GM12878 (cell line): ENCODE measurements around the gene HOXA1. TPM values are rescaled to one million over a fixed set of nuclear protein-coding genes. Genes with fewer than 3 reads are reported as not detected.
"Not testable (repeated sequence)": the region's sequence is repeated elsewhere in the genome, so short reads cannot be mapped to it uniquely, and the experiment has no call there.

Source experiments
- ATAC-seq: fragments of 200-7000 bp; cut with Tn5 transposase; 3 replicates; pipeline ENCODE4 v1.9.1; 2020; ENCODE audit warnings: mild to moderate bottlenecking, moderate library complexity
- BruUV-seq: library from RNA; stranded (reverse); fragments of 400-500 nt; replicated peaks from 2 replicates; lab custom pipeline; 2021; lab: Mats Ljungman, UMichigan
- CTCF ChIA-PET: fragments of 300-600 bp; sonication (Branson Sonifier 250); formaldehyde crosslinking; extraction: SDS; loops from one replicate; lab custom pipeline; 2021; ENCODE audit warnings: inconsistent platforms; lab: Yijun Ruan, JAX
- POLR2A ChIA-PET: fragments of 350-600 bp; formaldehyde crosslinking; extraction: SDS; loops from one replicate; lab custom pipeline; 2021; ENCODE audit warnings: inconsistent platforms; lab: Charles Lee
- RAD21 ChIA-PET: fragments of 300-600 bp; sonication (Branson Sonifier 250); formaldehyde crosslinking; loops from one replicate; lab custom pipeline; 2023; ENCODE audit warnings: antibody characterized with exemption; ENCODE audit not compliant: unreplicated experiment; lab: Charles Lee
- SMC1A ChIA-PET: fragments of 300-600 bp; sonication (Branson Sonifier 250); formaldehyde crosslinking; loops from one replicate; lab custom pipeline; 2023; ENCODE audit not compliant: unreplicated experiment, uncharacterized antibody; lab: Charles Lee
- DNase-seq: peaks from one replicate; pipeline ENCODE4 v3.0.0-alpha.2; 2011; ENCODE audit warnings: low read depth, low spot score
- FAIRE-seq: peaks from 3 replicates; lab custom pipeline; 2011; peaks lifted over from hg19 to GRCh38; lab: Jason Lieb, UNC
- H2AFZ ChIP-seq: 2 replicates; pipeline ENCODE4 v1.6.0; 2011; ENCODE audit warnings: low read depth, low read length, control low read depth; ENCODE audit not compliant: control insufficient read depth
- H3K27ac ChIP-seq: 2 replicates; pipeline ENCODE4 v1.5.1; 2011; ENCODE audit warnings: control low read depth; ENCODE audit not compliant: control insufficient read depth, insufficient read depth
- H3K27me3 ChIP-seq, 2 experiments: replicated peaks in 1 of 2; 2 replicates each; pipeline versions ENCODE4 v1.6.0 to v1.6.1; 2011; ENCODE audit warnings: low read length in 1 of 2; ENCODE audit not compliant: control insufficient read depth in 2 of 2, insufficient read depth in 2 of 2
- H3K36me3 ChIP-seq, 2 experiments: 2 replicates each; pipeline ENCODE4 v1.5.1; 2011; ENCODE audit warnings: low read length in 1 of 2; ENCODE audit not compliant: control insufficient read depth in 2 of 2, insufficient read depth in 2 of 2
- H3K4me1 ChIP-seq: 2 replicates; pipeline ENCODE4 v1.6.1; 2011; ENCODE audit warnings: mild to moderate bottlenecking, low read length, moderate library complexity, mixed read lengths; ENCODE audit not compliant: control insufficient read depth, insufficient read depth
- H3K4me2 ChIP-seq: 2 replicates; pipeline ENCODE4 v1.6.0; 2011; ENCODE audit warnings: control low read depth; ENCODE audit not compliant: control insufficient read depth, insufficient read depth
- H3K4me3 ChIP-seq: fragments of 200-600 bp; sonication (generic); 2 replicates; pipeline ENCODE4 v1.5.1; 2016
- H3K79me2 ChIP-seq: 2 replicates; pipeline ENCODE4 v1.6.0; 2011; ENCODE audit warnings: low read length; ENCODE audit not compliant: control insufficient read depth, insufficient read depth
- H3K9ac ChIP-seq: 2 replicates; pipeline ENCODE4 v1.8.0; 2011; ENCODE audit warnings: low read length, control low read depth, mixed read lengths; ENCODE audit not compliant: control insufficient read depth, insufficient read depth
- H3K9me3 ChIP-seq: replicated peaks from 3 replicates; pipeline ENCODE4 v1.5.1; 2011; ENCODE audit warnings: mild to moderate bottlenecking, low read length; ENCODE audit not compliant: control insufficient read depth, insufficient read depth
- H4K20me1 ChIP-seq: 2 replicates; pipeline ENCODE4 v1.6.0; 2011; ENCODE audit not compliant: control insufficient read depth, insufficient read depth
- IRF4 ChIP-seq: IDR thresholded peaks from 2 replicates; pipeline ENCODE4 v1.6.1; 2011; ENCODE audit warnings: low read depth, low read length
- KAT2A ChIP-seq: conservative IDR thresholded peaks from 2 replicates; pipeline ENCODE4 v1.6.1; 2011; ENCODE audit warnings: low read depth, low read length; ENCODE audit not compliant: control insufficient read depth
- WGBS: methylation state at CpG from one replicate; pipeline ENCODE4 v1.1.6; 2016; ENCODE audit warnings: low lambda C conversion rate; ENCODE audit not compliant: insufficient replicate concordance, insufficient coverage; ENCODE audit errors: missing lambda C conversion rate; 5-methylcytosine and 5-hydroxymethylcytosine counted together
- in situ Hi-C: fragments of 300-500 bp; cut with MboI; formaldehyde crosslinking; loops from 9 replicates; pipeline ENCODE4 v1.14.3; 2018; ENCODE audit warnings: mixed read lengths
- intact Hi-C: fragments of 100-400 bp; cut with micrococcal nuclease; formaldehyde crosslinking; loops from one replicate; pipeline ENCODE4 v1.14.2; 2022; ENCODE audit not compliant: unreplicated experiment
- polyA plus RNA-seq, 11 experiments: library from polyadenylated mRNA; depleted of rRNA in 4 of 11; unstranded in 6 of 11; stranded (reverse) in 5 of 11; fragments of >200 nt; fragmentation: Nextera tagmentation in 4 of 11; fragmentation: Illumina TruSeq in 1 of 11; extraction: Ambion mirVana in 4 of 11; extraction: Trizol in 1 of 11; gene quantifications; 1 replicate in 1 of 11; 2 replicates in 10 of 11; pipeline versions ENCODE4 v1.2.1 to v1.2.3, GENCODE V29; 2011 to 2016; ENCODE audit warnings: inconsistent platforms in 2 of 11, missing spikeins in 2 of 11, low read depth in 1 of 11
- total RNA-seq, 4 experiments: library from RNA; depleted of rRNA in 3 of 4; stranded (reverse); fragments of >200 nt in 3 of 4; fragmentation: Illumina TruSeq in 1 of 4; extraction: Trizol in 1 of 4; gene quantifications; 2 replicates each; pipeline versions ENCODE4 v1.2.1 to v1.2.3, GENCODE V29; 2013 to 2021
- TF ChIP-seq, protein P1 (sequence below): IDR thresholded peaks from 2 replicates; pipeline ENCODE4 v1.6.1; 2012; ENCODE audit warnings: low read length, inconsistent platforms

The HOXA1 gene
- total and polyA plus RNA-seq, 10 of the 15 experiments (the other 5 are each of a cell fraction or from before 2014, with no cell fraction given) = 0.06 to 1.7 (median 0.18) TPM; not detected in 3

DNA sequence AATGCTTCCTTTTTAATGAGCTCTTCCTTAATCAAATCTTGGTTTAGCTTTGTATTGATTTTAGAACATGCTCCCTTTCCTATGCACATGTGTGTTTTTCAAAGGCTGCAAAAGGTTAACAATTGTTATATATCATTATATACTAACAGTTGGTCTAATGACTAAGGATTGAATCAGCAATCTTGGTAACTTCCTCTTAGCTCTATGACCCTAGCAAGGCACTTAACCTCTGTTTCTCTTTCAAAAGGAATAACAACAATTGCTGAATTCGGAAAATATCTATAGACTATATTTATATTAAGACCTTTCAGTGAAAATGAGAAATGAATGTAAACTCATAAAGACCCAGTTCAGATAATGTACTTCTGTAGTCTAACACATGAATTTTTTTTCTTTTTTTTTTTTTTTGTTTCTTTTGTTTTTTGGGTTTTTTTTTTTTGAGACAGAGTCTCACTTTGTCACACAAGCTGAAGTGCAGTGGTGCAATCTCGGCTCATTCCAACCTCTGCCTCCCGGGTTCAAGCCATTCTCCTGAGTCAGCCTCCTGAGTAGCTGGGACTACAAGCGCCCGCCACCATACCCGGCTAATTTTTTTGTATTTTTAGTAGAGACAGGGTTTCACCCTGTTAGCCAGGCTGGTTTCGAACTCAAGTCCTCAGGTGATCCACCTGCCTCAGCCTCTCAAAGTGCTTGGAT, 48.8 kb downstream of the HOXA1 start:
- SMC1A ChIA-PET = interaction anchor here (0.6 to 1.3 kb wide), 3 partner anchors 17 to 238 kb away, joined by 3 read pairs; no protein-coding TSS in a partner anchor
- H3K4me2 ChIP-seq = no peak overlapping the region
- TF ChIP-seq IRF4 (no peak), KAT2A (no peak)
- TF ChIP-seq, protein P1, sequence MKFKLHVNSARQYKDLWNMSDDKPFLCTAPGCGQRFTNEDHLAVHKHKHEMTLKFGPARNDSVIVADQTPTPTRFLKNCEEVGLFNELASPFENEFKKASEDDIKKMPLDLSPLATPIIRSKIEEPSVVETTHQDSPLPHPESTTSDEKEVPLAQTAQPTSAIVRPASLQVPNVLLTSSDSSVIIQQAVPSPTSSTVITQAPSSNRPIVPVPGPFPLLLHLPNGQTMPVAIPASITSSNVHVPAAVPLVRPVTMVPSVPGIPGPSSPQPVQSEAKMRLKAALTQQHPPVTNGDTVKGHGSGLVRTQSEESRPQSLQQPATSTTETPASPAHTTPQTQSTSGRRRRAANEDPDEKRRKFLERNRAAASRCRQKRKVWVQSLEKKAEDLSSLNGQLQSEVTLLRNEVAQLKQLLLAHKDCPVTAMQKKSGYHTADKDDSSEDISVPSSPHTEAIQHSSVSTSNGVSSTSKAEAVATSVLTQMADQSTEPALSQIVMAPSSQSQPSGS = no peak

DNA sequence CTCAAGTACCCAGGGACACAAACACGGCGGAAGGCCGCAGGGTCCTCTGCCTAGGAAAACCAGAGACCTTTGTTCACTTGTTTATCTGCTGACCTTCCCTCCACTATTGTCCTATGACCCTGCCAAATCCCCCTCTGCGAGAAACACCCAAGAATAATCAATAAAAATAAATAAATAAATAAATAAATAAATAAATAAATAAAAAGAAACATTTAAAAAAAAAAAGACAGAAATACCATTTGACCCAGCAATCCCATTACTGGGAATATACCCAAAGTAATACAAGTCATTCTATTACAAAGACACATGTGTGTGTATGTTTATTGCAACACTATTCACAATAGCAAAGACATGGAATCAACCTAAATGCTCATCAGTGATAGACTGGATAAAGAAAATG, 49.8 kb downstream of the HOXA1 start:
- H3K27me3 ChIP-seq, H3K27ac ChIP-seq, FAIRE-seq, H2AFZ ChIP-seq, H3K4me1 ChIP-seq, intact Hi-C loops, BruUV-seq, ATAC-seq, H4K20me1 ChIP-seq, H3K36me3 ChIP-seq, RAD21 ChIA-PET, H3K4me3 ChIP-seq, H3K79me2 ChIP-seq, POLR2A ChIA-PET, CTCF ChIA-PET, H3K4me2 ChIP-seq, H3K9ac ChIP-seq, H3K9me3 ChIP-seq, in situ Hi-C loops, DNase-seq: not testable (repeated sequence)
- SMC1A ChIA-PET = interaction anchor here (0.7 to 1.3 kb wide), 2 partner anchors 14 to 18 kb away, joined by 3 to 4 read pairs; no protein-coding TSS in a partner anchor
- WGBS = no CpG with 5 or more reads among the region's 4 CpGs

More for the DNA sequence above, 48.8 kb downstream of the HOXA1 start:
- Histone ChIP-seq H3K36me3 (no peaks in the 10 kb centered on the region), H4K20me1 (no peaks in the 10 kb centered on the region), H3K9ac (no peak overlapping the region), H3K27ac (no peak overlapping the region), H3K79me2 (no peaks in the 10 kb centered on the region), H3K9me3 (no peaks in the 10 kb centered on the region), H3K27me3 (no peaks in the 10 kb centered on the region), H3K4me1 (no peaks in the 10 kb centered on the region), H3K4me3 (no peak overlapping the region), H2AFZ (no peak overlapping the region)
- in situ Hi-C loops (no loop called here), intact Hi-C loops (no loop called here)
- WGBS = 46% methylated on average over 7 of the region's 7 CpGs
- FAIRE-seq (no peak), DNase-seq (no peak), ATAC-seq (no peak)
- POLR2A ChIA-PET = interaction anchor here (0.6 kb wide), 1 partner anchor 10 kb away, joined by 6 read pairs; no protein-coding TSS in a partner anchor
- RAD21 ChIA-PET = no interaction called here
- CTCF ChIA-PET = interaction anchor here (0.5 kb wide), 1 partner anchor 80 kb away, joined by 3 read pairs; no protein-coding TSS in a partner anchor
- BruUV-seq = no TSS peak

DNA sequence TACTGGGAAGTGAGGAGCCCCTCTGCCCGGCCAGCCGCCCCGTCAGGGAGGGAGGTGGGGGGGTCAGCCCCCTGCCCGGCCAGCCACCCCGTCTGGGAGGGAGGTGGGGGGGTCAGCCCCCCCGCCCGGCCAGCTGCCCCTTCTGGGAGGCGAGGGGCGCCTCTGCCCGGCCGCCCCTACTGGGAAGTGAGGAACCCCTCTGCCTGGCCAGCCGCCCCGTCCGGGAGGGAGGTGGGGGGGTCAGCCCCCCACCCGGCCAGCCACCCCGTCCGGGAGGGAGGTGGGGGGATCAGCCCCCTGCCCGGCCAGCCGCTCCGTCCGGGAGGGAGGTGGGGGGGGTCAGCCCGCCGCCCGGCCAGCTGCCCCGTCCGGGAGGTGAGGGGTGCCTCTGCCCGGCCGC, 50.7 kb downstream of the HOXA1 start:
- H2AFZ ChIP-seq, CTCF ChIA-PET, FAIRE-seq, RAD21 ChIA-PET, H3K27me3 ChIP-seq, H3K9ac ChIP-seq, DNase-seq, H3K4me3 ChIP-seq, SMC1A ChIA-PET, H3K79me2 ChIP-seq, H4K20me1 ChIP-seq, H3K27ac ChIP-seq, ATAC-seq, H3K4me2 ChIP-seq, H3K4me1 ChIP-seq, intact Hi-C loops, BruUV-seq, in situ Hi-C loops, POLR2A ChIA-PET, H3K9me3 ChIP-seq, H3K36me3 ChIP-seq: not testable (repeated sequence)
- no CpG with 5 or more reads among the region's 28 CpGs for WGBS
